AG09319 (cell line): Measurements from ENCODE around the gene FEM1B.

Experiments
- DNase-seq: peaks from one replicate; pipeline ENCODE4 v3.0.0-alpha.2; 2010; ENCODE audit warnings: low read depth; ENCODE audit errors: extremely low read depth
- TF ChIP-seq, protein P1 (sequence below): IDR thresholded peaks from 2 replicates; pipeline ENCODE4 v1.5.1; 2011; ENCODE audit warnings: low read depth, mild to moderate bottlenecking, inconsistent platforms, low read length, moderate library complexity

Gene FEM1B

DNA sequence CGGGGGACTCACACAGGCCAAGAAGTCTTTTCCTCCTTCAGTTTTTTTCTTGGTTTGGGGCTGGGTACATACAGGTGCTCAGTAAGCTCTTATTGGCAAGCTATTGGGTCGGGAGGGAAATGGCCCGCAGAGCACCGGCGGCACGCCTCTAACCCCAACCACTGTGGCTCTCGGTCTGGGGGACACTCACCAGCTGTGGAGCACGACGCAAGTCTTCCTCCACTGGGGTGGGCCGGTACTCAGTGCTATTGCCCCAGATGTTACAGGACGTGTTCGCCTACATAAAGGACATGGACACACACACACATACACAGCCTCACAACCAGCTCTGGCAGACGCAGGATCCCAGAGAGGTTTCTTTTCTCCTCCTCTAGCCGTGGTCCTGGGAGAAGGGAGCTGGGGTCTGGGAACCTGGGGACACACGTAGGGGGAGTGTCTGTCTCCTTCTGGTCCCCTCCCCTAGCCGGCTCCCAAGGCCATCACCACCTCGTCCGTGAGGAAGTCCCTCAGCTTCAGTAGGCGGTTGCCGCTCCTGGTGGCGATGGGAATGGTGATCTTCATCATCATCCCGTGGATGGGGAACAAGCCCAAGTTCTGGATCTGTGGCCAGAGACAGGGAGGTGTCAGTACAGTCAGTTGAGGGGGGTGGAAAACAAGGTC lies 33.4 kb downstream of the FEM1B start:
- no peak for DNase-seq
- TF ChIP-seq, protein P1, sequence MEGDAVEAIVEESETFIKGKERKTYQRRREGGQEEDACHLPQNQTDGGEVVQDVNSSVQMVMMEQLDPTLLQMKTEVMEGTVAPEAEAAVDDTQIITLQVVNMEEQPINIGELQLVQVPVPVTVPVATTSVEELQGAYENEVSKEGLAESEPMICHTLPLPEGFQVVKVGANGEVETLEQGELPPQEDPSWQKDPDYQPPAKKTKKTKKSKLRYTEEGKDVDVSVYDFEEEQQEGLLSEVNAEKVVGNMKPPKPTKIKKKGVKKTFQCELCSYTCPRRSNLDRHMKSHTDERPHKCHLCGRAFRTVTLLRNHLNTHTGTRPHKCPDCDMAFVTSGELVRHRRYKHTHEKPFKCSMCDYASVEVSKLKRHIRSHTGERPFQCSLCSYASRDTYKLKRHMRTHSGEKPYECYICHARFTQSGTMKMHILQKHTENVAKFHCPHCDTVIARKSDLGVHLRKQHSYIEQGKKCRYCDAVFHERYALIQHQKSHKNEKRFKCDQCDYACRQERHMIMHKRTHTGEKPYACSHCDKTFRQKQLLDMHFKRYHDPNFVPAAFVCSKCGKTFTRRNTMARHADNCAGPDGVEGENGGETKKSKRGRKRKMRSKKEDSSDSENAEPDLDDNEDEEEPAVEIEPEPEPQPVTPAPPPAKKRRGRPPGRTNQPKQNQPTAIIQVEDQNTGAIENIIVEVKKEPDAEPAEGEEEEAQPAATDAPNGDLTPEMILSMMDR = no peak

DNA sequence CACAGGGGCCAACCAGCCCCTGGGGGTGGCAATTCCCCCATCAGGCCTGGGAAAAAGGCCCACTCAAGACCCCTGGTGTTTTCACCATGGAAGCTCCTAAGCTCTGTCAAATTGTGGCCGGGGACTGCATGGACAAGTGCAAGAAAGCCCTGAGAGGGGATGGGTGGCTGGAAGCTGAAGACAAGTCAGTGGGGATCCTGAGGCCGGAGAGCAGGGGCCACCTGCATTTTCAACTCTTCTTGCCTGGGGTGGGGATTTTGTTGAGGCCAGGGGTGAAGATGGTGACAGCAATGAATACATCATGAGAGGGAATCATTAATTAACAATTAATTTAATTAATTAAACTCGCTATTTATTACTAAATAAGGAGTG lies 33.9 kb downstream of the FEM1B start:
- no peak for DNase-seq
- TF ChIP-seq, protein P1 = no peak

DNA sequence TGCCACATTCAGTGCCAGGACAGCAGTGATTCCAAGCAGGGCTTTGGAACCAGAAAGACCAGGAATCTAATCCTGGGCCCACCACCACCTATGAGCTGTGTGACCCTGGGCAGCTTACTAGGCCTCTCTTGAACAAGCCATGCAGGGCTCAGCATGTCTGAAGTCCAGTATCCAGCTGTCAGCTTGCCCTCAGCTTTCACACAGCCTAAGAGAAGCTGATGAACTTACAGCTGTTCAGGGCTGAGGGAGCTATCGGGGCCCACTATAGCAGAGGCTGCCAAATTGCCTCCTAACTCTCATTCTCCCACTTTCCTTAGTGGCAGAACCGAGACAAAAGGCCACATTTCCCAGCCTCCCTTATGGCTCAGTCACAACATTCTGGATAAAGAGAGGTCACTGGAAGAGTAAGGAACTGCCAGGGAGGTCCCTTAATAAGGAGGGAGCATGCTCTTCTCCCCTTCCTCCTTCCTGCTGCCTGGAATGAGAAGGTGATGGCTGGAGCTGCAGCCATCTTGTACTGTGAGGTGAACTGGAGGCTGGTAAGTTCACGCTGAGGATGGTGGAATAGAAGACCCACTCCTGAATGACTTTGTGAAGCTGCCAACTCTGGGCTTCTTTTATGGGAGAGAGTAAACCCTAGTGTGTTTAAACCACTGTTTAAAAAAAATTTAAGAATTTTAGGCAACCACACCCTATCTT lies 34.5 kb downstream of the FEM1B start:
- TF ChIP-seq, protein P1 = no peak
- DNase-seq = no peak

DNA sequence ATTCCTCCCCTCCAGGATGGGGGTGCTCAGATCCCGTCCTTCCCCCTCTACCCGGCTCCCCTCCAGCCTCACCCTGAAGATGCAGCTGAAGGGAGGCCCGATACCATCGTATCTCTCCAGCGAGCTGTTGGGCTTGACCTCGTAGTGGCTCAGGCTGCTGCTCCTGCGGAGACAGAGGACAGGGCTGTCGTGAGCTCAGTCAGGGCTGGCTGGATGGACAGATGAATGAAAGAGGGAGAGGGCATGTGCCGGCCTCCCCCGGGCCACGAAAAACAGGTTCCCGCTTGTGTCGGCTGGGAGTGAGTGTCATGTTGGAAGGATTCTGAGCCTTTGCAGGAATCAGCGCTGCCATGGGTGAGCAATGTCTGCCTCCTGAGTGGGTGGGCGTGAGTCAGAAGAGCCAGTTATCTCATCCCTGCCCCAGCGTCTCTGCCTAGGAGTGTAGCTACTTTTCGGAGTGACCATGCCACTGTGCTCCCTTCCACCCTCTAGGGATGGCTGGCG lies 35.2 kb downstream of the FEM1B start:
- TF ChIP-seq, protein P1 = no peak
- no peak for DNase-seq

DNA sequence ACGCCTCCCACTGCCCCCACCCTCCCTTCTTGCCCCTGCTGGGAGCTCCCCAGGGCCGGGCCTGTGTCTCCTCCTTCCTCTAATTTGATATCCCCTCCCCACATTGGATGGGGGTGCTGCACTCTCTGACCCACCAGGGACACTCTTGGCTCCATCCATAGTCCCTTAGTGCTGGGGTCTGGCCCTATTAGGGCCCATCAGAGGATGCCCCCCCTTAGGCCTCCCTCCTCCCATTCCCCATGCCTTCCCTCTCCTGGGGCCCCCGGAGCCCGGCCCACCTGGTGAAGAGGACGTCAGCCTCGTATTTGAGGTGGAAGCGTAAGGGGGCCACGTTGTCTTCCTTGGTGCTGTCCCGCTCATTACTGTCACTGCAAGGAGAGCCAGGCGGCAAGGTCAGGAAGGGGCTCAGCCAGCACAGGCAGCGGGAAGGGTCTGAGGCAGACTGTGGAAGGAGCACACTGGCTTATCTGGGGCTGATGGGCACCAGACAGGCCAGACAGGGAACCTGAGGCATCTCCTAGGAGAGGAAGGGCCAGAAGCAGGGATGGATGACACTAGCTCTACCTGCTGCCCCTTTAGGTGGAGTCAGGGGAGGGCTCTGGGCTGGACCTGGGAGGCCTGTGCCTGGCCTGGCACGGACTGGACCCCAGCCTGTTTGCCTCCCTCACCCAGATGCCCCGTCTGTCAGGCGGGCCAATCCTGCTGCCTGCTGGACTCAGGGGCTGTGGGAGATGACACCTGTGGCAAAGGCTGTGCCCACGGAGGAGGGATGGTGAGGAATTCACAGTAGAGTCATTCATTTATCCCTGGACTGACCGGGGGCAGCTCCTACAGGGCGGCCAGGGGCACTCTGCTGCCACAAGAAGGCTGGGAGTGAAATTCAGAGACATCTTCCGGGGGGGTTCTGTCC lies 36.2 kb downstream of the FEM1B start:
- TF ChIP-seq, protein P1 = no peak

DNA sequence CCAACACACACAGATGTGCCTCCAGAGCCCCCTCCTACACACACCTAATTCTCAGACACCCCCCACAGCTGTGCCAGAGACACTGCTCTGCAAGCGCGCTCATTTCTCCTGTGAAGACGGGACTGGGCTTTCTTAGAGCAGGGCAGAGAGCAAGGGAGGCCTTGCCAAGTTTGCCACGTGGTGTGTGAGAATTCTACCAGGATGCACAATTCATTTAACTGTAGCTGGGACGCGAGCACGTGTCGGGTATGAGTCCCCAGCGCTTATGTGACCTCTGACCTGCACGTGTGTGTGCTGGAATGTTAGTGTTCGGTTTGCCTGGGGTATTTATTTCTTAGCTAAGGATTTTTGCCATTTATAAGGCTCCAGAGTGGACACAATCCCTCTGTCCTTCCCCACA lies 37.0 kb downstream of the FEM1B start:
- TF ChIP-seq, protein P1 = no peak
- no peak for DNase-seq

More for the DNA sequence above, 36.2 kb downstream of the FEM1B start:
- DNase-seq = no peak
